Measurements from ENCODE around the gene ASCL3. TPM values are rescaled to one million over a fixed set of nuclear protein-coding genes. Genes with fewer than 3 reads are reported as not detected.
"Not testable (repeated sequence)": the region's sequence is repeated elsewhere in the genome, so short reads cannot be mapped to it uniquely, and the experiment has no call there.

ASCL3 gene
- total and polyA plus RNA-seq, 7 donors: not detected

DNA sequence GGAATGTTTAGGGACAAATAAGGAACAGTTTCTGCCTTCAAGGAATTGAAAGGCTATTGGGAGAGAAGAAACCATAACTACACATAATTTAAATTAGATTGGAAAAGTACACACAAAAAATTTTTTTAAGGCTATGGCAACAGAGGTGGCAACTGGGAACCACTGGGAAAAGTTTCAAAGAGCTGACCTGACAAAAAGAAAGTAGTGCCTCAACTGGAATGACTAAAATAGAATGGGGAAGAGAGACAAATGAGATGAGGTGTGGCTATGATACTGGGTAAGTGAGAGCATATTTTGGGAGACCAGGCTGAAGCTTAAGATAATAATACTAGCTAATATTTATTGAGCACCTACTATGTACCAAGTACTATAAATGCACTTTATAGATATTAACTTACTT lies 34.7 kb downstream of the ASCL3 start:
- Histone ChIP-seq H3K27me3 (ENCODE audit: insufficient read depth in 3 of 3, low read length in 2 of 3) (no peaks in the 10 kb centered on the region), H3K4me3 (no peak overlapping the region), H3K27ac (no peak overlapping the region), H3K4me1 (peaks cover 7% of the 10 kb centered on the region), H3K36me3 (ENCODE audit: insufficient read depth in 1 of 2, low read depth in 1 of 2) (no peaks in the 10 kb centered on the region), H3K9me3 (no peaks in the 10 kb centered on the region)
- no peak for ATAC-seq
- no peak for DNase-seq
- TF ChIP-seq CTCF (IDR thresholded peaks at IDR 0.05): no peak
- intact Hi-C loops (cut with DNase I): loop anchor here in 1 of 2 donors (5.0 kb wide), 1 partner anchor 36 kb away; no protein-coding TSS in a partner anchor

- no peak for ATAC-seq
- no peak for TF ChIP-seq CTCF (IDR thresholded peaks at IDR 0.05)
- peaks cover 2% of the 10 kb centered on the region for H3K4me1 ChIP-seq
Observed at GRCh38 chr11:8907116-8907515, 35.7 kb downstream of the ASCL3 start.

DNA sequence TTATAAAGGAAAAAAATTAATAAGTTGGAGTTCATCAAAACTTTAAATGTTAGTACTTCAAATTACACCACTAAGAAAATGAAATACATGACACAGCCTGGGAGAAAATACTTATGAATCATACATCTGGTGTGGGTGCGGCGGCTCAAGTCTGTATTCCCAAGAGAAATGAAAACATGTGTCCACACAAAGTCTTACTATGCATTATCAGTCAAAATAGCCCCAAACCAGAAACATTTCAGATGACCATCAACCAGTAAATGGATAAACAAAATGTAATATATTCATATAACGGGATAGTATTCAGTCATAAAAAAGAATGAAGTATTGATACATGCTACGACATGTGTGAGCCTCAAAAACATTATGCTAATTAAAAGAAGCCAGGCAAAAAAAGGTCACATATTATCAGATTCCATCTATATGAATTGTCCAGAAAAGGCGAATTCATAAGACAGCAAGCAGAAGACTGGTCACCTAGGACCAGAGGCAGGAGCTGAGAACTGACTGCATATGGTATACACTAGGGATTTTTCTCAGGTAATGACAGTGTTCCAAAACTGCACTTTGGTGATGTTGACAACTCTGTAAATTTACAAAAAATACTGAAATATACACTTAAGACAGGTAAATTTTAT lies 37.2 kb downstream of the ASCL3 start:
- Histone ChIP-seq H3K27ac (no peak overlapping the region), H3K36me3 (ENCODE audit: insufficient read depth in 1 of 2, low read depth in 1 of 2) (no peaks in the 10 kb centered on the region), H3K4me1 (no peaks in the 10 kb centered on the region), H3K9me3 (no peaks in the 10 kb centered on the region), H3K27me3 (ENCODE audit: insufficient read depth in 3 of 3, low read length in 2 of 3) (no peaks in the 10 kb centered on the region), H3K4me3 (no peak overlapping the region)
- ATAC-seq (no peak), DNase-seq (no peak)
- intact Hi-C loops (cut with DNase I): loop anchor here in 1 of 2 donors (5.0 kb wide), 1 partner anchor 33 kb away; no protein-coding TSS in a partner anchor
- 58 to 88% (median 82%) methylated on average over 5 of the region's 5 CpGs for WGBS, 3 donors
- no peak for TF ChIP-seq CTCF (IDR thresholded peaks at IDR 0.05)

More at GRCh38 chr11:8907116-8907515, 35.7 kb downstream of the ASCL3 start:
- intact Hi-C loops (cut with DNase I): loop anchor here in 1 of 2 donors (5.0 kb wide), 1 partner anchor 35 kb away; no protein-coding TSS in a partner anchor
- H3K4me3 ChIP-seq: no peak overlapping the region
- H3K27me3 ChIP-seq (ENCODE audit: insufficient read depth in 3 of 3, low read length in 2 of 3): no peaks in the 10 kb centered on the region
- 45 to 50% (median 46%) methylated on average over 1 of the region's 1 CpG for WGBS, 3 donors
- H3K27ac ChIP-seq: no peak overlapping the region
- H3K36me3 ChIP-seq (ENCODE audit: insufficient read depth in 1 of 2, low read depth in 1 of 2): no peaks in the 10 kb centered on the region
- no peak for DNase-seq
- H3K9me3 ChIP-seq: no peaks in the 10 kb centered on the region

GRCh38 chr11:8899119-8899753 lies 43.6 kb downstream of the ASCL3 start:
- ATAC-seq: no peak
- no peaks in the 10 kb centered on the region for H3K4me1 ChIP-seq
- H3K4me3 ChIP-seq: no peak overlapping the region

GRCh38 chr11:8891185-8891584 lies 51.6 kb downstream of the ASCL3 start:
- H3K4me3 ChIP-seq; ATAC-seq; DNase-seq; H3K27me3 ChIP-seq (ENCODE audit: insufficient read depth in 3 of 3, low read length in 2 of 3); H3K27ac ChIP-seq; H3K9me3 ChIP-seq; H3K4me1 ChIP-seq; H3K36me3 ChIP-seq (ENCODE audit: insufficient read depth in 1 of 2, low read depth in 1 of 2); intact Hi-C loops (cut with DNase I): not testable (repeated sequence)
- 86 to 95% (median 92%) methylated on average over 2 of the region's 2 CpGs for WGBS, 3 donors

More at GRCh38 chr11:8899119-8899753, 43.6 kb downstream of the ASCL3 start:
- no peak for TF ChIP-seq CTCF (IDR thresholded peaks at IDR 0.05)
- Histone ChIP-seq H3K9me3 (peaks cover 7% of the 10 kb centered on the region), H3K27me3 (ENCODE audit: insufficient read depth in 3 of 3, low read length in 2 of 3) (no peaks in the 10 kb centered on the region), H3K27ac (no peak overlapping the region), H3K36me3 (ENCODE audit: insufficient read depth in 1 of 2, low read depth in 1 of 2) (no peaks in the 10 kb centered on the region)
- intact Hi-C loops (cut with DNase I): no loop called here
- no peak for DNase-seq

Other genes with a start within 250 kb of the ASCL3 start
- gene AKIP1, start 31.8 kb downstream of the ASCL3 start, total RNA-seq: 10 to 100 TPM; 11.3 to 22.7 (median 16.5) TPM
- gene AKIP1, start 31.8 kb downstream of the ASCL3 start, polyA plus RNA-seq: 10 to 100 TPM; 18.8 to 30.2 (median 21.6) TPM
- not detected for gene C11orf16, start 10.1 kb downstream of the ASCL3 start, total RNA-seq
- not detected for gene C11orf16, start 10.1 kb downstream of the ASCL3 start, polyA plus RNA-seq
- gene TMEM9B, start 21.4 kb upstream of the ASCL3 start, total RNA-seq: 10 to 100 TPM; 32.1 to 54.5 (median 36.0) TPM
- 10 to 100 TPM; 40.7 to 83.4 (median 73.3) TPM for gene TMEM9B, start 21.4 kb upstream of the ASCL3 start, polyA plus RNA-seq
- gene NRIP3, start 61.0 kb upstream of the ASCL3 start, total RNA-seq: under 1 TPM; 0.09 to 0.37 (median 0.18) TPM
- gene NRIP3, start 61.0 kb upstream of the ASCL3 start, polyA plus RNA-seq: 1 to 10 TPM in 1 of 3 donors, under 1 TPM in 1, not detected in 1; 0.23 to 2.1 TPM
- 1 to 10 TPM; 1.2 to 2.2 (median 1.5) TPM for gene SCUBE2, start 148.6 kb upstream of the ASCL3 start, total RNA-seq
- 1 to 10 TPM; 1.4 to 4.3 (median 1.7) TPM for gene SCUBE2, start 148.6 kb upstream of the ASCL3 start, polyA plus RNA-seq